Osteoblast (primary cell): Measurements from ENCODE around the gene WDR47. TPM values are rescaled to one million over a fixed set of nuclear protein-coding genes. Genes with fewer than 3 reads are reported as not detected.

Experiments
- DNase-seq: peaks from one replicate; pipeline ENCODE4 v3.0.0; 2011; ENCODE audit warnings: low spot score, mixed read lengths; ENCODE audit not compliant: insufficient read length; ENCODE audit errors: missing footprints
- H2AFZ ChIP-seq: 2 replicates; pipeline ENCODE4 v1.6.0; 2011; ENCODE audit warnings: mild to moderate bottlenecking, low read length
- H3K27ac ChIP-seq: 2 replicates; pipeline ENCODE4 v1.5.1; 2011; ENCODE audit warnings: mild to moderate bottlenecking, low read depth, low read length, moderate library complexity
- H3K27me3 ChIP-seq: 2 replicates; pipeline ENCODE4 v1.6.0; 2012; ENCODE audit warnings: mild to moderate bottlenecking, control low read depth, inconsistent platforms, low read length, moderate library complexity; ENCODE audit not compliant: insufficient read depth
- H3K36me3 ChIP-seq: 2 replicates; pipeline ENCODE4 v1.5.1; 2011; ENCODE audit warnings: mild to moderate bottlenecking, low read length, control low read depth, moderate library complexity; ENCODE audit not compliant: insufficient read depth
- H3K4me1 ChIP-seq: 2 replicates; pipeline ENCODE4 v1.5.1; 2011; ENCODE audit warnings: mild to moderate bottlenecking, low read length, control low read depth, moderate library complexity; ENCODE audit not compliant: insufficient read depth
- H3K4me2 ChIP-seq: 2 replicates; pipeline ENCODE4 v1.6.0; 2011; ENCODE audit warnings: mild to moderate bottlenecking, low read length; ENCODE audit not compliant: insufficient read depth
- H3K4me3 ChIP-seq: fragments of 200-600 bp; sonication (generic); 3 replicates; pipeline ENCODE4 v1.5.1; 2012; ENCODE audit warnings: mild to moderate bottlenecking, low read length, inconsistent platforms; ENCODE audit not compliant: insufficient read depth
- H3K79me2 ChIP-seq: 2 replicates; pipeline ENCODE4 v1.6.0; 2012; ENCODE audit warnings: mild to moderate bottlenecking, low read length, control low read depth, inconsistent platforms; ENCODE audit not compliant: insufficient read depth
- H3K9me3 ChIP-seq: 2 replicates; pipeline ENCODE4 v1.5.1; 2011; ENCODE audit warnings: low read depth, low read length, control low read depth
- H4K20me1 ChIP-seq: 2 replicates; pipeline ENCODE4 v1.6.0; 2012; ENCODE audit warnings: mild to moderate bottlenecking, low read length, control low read depth; ENCODE audit not compliant: insufficient read depth
- CTCF ChIP-seq: IDR thresholded peaks from 2 replicates; pipeline ENCODE4 v1.5.1; 2011; ENCODE audit warnings: mild to moderate bottlenecking, low read depth, low read length, moderate library complexity; ENCODE audit errors: extremely low read depth
- total RNA-seq: library from RNA; depleted of rRNA; stranded (reverse); fragments of >200 nt; gene quantifications from 2 replicates; pipeline ENCODE4 v1.2.3, GENCODE V29; 2012

Gene WDR47
- total RNA-seq, 1 donor = 20.6 TPM

GRCh38 chr1:109069294-109069693 lies 27.4 kb upstream of the WDR47 start:
- no peak for DNase-seq
- peaks cover 56% of the 10 kb centered on the region for H3K36me3 ChIP-seq
- H3K9me3 ChIP-seq = no peaks in the 10 kb centered on the region
- H2AFZ ChIP-seq = no peak overlapping the region
- TF ChIP-seq CTCF = no peak
- H4K20me1 ChIP-seq = peaks cover 33% of the 10 kb centered on the region
- no peak overlapping the region for H3K27ac ChIP-seq
- peaks cover 69% of the 10 kb centered on the region for H3K79me2 ChIP-seq
- H3K4me3 ChIP-seq = no peak overlapping the region
- no peaks in the 10 kb centered on the region for H3K27me3 ChIP-seq
- H3K4me1 ChIP-seq = no peaks in the 10 kb centered on the region
- H3K4me2 ChIP-seq = no peak overlapping the region

GRCh38 chr1:109067883-109068282 lies 26.0 kb upstream of the WDR47 start:
- TF ChIP-seq CTCF = no peak
- no peaks in the 10 kb centered on the region for H3K4me1 ChIP-seq
- H4K20me1 ChIP-seq = peaks cover 33% of the 10 kb centered on the region
- peaks cover 60% of the 10 kb centered on the region for H3K36me3 ChIP-seq
- H3K9me3 ChIP-seq = no peaks in the 10 kb centered on the region
- no peak overlapping the region for H3K4me3 ChIP-seq
- no peak overlapping the region for H3K4me2 ChIP-seq
- peaks cover 57% of the 10 kb centered on the region for H3K79me2 ChIP-seq
- H2AFZ ChIP-seq = no peak overlapping the region
- H3K27me3 ChIP-seq = no peaks in the 10 kb centered on the region
- H3K27ac ChIP-seq = no peak overlapping the region
- DNase-seq = no peak

- no peak for TF ChIP-seq CTCF
- H3K36me3 ChIP-seq = peaks cover 56% of the 10 kb centered on the region
- no peak for DNase-seq
- H4K20me1 ChIP-seq = peaks cover 24% of the 10 kb centered on the region
- no peak overlapping the region for H2AFZ ChIP-seq
- no peaks in the 10 kb centered on the region for H3K9me3 ChIP-seq
- no peak overlapping the region for H3K27ac ChIP-seq
- no peak overlapping the region for H3K4me2 ChIP-seq
- no peaks in the 10 kb centered on the region for H3K27me3 ChIP-seq
- peaks cover 36% of the 10 kb centered on the region for H3K79me2 ChIP-seq
- H3K4me1 ChIP-seq = no peaks in the 10 kb centered on the region
- no peak overlapping the region for H3K4me3 ChIP-seq
Measured at GRCh38 chr1:109065137-109065536, 23.2 kb upstream of the WDR47 start.

- H4K20me1 ChIP-seq = peaks cover 2% of the 10 kb centered on the region
- no peak for TF ChIP-seq CTCF
- H3K4me3 ChIP-seq = no peak overlapping the region
- no peaks in the 10 kb centered on the region for H3K9me3 ChIP-seq
- no peak overlapping the region for H3K27ac ChIP-seq
- peaks cover 28% of the 10 kb centered on the region for H3K36me3 ChIP-seq
- DNase-seq = no peak
- no peak overlapping the region for H2AFZ ChIP-seq
- no peaks in the 10 kb centered on the region for H3K27me3 ChIP-seq
- H3K4me1 ChIP-seq = no peaks in the 10 kb centered on the region
- peaks cover under 1% of the 10 kb centered on the region for H3K79me2 ChIP-seq
- H3K4me2 ChIP-seq = no peak overlapping the region
Measured at GRCh38 chr1:109061183-109061582, 19.3 kb upstream of the WDR47 start.
